ENCODE results near the gene TRIO. TPM values are rescaled to one million over a fixed set of nuclear protein-coding genes. Genes with fewer than 3 reads are reported as not detected.

TRIO gene
- total RNA-seq, 1 donor from 2014 or later = 186 TPM

DNA sequence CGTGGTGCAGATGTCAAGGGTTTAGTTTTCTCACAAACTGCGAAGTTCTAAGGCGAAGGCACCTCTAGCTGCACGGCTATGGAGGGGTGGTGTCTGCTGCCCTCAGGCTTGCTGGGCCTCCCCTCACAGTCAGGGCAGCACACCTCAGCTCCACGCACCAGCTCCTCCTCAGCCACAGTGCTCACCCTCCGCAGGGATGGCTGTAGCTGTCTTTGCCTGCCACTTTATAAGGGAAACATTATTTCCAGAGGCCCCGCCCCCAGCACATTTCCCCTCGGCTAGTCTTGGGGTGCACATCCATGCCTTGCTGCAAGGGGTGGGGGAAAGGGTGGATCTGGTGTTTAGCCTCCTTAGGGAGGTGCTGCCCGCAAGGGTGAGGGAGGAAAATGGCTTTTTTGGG, 154.6 kb downstream of the TRIO start:
- no peak for DNase-seq

DNA sequence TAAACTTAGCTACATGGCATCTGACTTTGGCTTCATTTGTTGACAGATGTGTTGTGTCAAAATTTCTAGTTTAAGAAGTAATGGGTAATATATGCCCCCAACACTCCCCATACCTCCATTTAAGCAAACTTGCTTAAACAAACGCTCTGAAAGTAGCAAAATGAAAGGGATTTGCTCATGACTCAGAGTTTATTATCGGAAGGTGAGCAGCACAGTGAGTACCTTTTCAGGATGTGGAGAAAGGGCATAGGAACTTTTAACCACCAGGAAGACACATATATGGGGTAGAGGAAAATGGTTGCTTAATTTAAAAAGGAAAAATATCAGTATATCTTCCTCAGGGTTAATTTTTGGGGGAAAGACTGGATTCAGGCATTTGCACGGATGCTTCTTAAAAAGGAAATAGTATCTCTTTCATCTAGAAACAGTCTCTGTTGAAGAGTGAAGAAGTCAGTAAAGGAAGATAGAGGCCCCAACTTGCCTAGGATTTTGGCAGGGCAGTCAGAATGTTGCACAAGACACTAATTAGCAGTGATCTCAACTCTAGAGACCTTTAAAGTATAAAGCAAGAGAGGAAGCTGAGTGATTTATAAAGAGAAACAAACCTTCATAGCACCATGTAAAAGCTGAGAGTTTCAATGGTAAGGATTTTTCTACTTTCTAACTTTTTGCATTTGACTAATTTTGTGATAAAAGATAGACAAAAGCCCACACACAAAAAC, 155.1 kb downstream of the TRIO start:
- DNase-seq = no peak

DNA sequence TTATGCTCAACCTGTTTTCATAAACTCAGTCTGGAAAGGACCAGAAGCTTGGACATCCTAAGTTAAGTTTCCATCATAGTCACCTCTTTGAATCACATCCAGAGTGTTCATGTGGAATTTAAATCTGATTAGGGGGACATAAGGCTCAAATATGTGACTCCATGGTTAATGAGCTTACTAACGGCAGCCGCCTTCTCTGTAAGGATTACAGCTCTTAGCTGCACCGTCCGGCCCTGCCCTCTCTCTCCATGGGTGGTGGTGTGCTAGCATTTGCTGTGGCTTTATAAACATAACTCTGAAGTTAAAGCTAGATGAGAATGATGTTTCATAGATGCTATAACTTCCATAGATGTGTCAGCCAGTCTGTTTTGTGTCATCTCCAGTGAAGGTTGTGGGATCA, 156.5 kb downstream of the TRIO start:
- DNase-seq = no peak

DNA sequence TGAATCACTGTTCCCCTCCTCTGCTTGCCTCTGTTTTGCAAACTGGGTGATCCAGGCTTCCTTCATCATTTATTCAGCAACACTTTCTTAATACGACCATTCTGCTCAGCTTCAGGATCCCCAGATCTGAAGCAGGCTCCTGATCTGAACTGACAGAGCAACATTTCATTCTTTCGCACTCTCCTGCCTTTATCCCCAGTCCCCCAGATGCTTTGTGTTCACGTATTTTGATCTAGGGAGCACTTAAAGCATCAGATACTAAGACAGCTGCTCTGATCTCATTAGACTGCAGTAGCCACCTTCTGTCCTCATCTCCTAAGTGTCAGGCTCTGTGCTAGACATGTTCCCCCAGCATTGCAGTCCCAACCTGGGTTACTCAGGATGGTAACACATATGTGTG, 158.0 kb downstream of the TRIO start:
- no peak for DNase-seq

DNA sequence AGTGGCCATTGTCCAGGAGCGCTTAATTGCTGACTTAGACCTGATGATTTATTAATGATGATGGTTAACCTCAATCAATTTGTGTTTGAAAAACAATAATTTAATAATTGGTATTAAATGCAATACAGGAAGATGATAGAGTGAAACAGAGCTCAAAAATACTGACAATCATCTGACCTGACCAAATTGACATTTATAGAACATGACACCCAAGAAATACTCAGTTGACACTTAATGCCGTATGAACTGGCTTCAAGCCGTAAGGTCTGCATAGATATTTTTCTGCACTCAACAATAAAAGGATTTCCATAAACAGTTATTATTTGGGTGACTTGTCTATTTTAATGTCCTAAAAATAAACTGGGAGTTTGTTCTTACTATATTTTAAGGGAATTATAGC, 159.2 kb downstream of the TRIO start:
- no peak for DNase-seq

DNA sequence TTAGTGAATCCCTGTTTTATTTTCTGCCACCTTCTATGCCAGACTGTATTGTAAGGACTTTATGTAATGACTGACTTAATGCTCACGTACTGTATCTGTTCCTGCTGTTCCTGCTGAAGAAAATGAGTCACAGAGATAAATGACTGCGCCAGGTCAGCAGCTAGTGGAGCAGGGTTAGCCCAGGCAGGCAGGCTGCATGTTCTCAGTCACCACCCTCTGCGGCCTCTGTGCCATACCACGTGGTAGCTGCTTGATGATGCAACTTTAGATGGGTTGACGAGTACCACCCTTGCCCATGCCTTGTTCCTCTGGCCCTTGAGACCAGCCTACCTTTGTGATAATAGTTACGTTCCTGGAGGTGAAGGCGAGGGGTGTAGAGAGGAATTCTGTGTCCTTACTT, 161.9 kb downstream of the TRIO start:
- DNase-seq = no peak

DNA sequence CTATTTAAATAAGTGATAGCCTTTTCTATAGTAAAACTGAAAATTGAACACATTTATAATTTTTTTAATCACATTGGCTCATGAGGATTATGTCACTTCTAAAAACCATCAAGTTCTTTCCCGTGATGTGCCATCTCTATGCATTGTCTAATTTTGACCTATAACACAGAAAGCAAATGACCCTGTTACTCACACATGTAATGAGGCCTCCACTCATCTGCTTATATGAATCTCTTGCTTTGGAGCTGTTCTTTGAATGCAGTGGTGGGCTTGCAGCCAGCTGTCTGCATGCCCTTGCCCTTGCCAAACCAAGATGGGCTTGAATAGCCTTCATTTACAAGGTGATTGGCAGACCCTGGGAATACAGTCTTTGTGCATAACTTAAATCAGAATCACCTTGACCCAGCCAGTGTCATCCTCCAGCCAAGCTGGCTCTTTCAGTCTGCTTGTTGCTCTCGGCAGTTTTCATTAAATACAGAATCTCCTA, 163.2 kb downstream of the TRIO start:
- no peak for DNase-seq

DNA sequence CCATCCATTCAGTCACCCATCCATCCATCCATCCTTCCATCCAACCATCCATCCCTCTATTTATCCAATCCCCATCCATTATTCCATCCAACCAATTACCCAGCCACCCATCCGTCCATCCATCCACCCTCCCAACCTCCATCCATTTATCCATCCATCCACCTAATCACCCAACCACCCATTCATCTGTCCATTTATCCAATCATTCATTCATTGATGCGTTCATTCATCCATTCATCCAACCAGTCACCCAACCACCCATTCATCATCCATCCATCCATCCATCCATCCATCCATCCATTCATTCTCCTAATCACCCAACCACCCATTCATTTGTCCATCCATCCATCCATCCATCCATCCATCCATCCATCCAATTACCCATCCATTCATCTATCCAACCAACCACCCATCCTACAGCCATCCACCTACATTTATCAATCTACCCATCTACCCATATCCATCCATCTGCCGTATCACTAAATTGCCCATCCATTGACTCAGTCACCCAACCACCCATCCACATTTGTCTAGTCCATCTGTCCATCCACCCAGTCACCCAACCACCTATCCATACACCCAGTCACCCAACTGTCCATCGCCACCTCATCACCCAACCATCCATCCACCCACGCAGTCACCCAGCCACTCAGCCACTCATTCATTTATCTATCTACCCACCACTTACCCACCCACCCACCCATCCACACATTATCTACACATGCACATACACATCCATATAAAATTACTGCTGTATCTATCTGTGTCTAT, 165.4 kb downstream of the TRIO start:
- no peak for DNase-seq

DNA sequence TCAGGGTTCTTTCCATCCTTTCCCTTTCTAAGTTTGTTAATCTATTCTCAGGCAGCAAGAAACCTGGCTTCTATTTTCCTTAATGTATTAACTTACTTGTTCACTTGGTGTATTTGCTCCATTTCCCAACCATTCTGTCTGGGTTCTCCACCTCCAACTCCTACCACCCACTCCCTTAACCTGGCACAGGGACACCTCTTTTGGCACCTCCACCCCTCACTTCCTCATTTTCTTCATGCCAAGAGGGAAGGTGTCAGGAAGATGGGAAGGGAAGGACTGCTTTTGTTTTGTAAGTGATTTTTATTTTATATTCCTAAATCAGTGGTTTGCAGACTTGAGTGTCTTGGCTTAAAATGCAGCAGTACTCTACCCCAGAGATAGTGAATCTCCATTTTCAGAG, 166.1 kb downstream of the TRIO start:
- no peak for DNase-seq

DNA sequence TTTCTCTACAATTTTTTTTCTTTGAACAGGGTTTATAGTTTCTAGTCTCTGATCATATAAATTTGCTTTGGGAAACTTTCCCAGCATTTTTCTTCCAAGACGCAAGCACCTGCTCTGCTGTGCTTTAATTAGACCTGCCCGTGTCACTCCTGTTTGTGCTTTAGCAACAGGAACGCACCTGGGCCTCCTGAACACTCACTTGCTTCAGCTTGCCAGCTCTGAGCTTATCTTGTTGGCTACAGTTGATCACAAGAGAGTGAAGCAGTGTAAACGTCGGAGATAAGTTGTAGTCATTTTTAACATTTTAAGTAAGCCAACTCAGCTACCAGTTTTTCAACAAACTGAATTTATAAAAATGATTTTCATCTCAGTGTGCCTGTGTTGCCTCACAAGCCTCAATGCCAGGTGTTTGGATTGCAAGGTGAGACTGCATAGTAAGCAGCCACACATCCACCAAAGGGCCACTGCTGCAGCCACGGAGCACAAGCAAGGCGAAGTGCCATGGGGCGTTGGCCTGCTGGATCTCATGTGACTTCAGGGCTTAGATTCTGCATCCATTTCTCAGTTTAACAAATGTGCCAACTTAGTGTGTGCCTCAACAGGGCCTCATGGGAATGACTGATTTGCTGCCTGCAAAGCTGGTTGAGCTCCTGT, 166.9 kb downstream of the TRIO start:
- no peak for DNase-seq

DNA sequence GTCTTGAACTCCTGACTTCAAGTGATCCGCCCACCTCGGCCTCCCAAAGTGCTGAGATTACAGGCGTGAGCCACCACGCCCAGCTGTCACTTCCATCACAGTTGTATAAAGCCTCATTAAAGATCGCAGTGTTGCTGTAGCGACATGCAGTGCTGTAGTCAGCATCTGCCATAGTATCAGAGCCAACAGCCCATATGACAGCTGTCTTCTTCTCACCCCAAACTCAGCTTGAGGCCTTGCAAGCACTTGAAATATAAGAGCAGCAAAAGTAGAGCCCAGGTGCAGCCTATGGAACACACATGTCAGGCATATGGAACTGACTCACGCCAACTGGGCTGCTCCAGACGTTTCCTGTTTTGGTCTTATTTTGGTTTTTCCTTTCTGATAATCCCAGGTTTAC, 167.8 kb downstream of the TRIO start:
- DNase-seq = peak; percentile 14

DNA sequence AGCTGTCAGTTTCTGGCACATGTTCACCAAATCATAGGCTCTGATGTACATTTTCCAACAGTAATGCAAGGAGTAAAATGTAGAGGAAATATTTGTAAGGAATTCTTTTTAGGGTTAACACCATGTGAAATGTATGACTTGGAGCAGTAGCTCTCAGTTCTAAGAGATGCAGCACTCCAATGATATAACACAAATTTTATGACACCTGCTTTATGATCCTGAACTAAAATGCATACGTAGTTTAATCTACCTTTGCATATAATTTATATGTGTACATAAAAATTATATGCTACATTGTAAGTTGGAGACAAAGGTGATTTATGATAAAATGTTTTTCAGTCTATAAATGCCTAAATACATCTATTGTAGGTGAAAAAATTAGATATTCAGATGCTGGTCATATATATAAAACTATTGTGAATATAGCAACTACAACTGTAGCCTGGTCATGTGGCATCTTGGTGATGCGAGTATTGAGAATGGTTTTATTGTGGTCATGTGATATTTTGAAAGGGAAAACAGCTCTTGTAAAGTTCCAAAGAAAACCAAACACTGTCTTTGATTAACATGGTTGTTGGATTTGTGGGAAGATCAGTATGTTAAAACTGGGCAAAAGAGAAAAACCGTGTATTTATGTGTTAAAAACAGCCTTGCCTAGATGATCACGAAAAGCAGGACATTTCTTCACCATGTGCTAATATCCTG, 171.0 kb downstream of the TRIO start:
- DNase-seq = no peak

DNA sequence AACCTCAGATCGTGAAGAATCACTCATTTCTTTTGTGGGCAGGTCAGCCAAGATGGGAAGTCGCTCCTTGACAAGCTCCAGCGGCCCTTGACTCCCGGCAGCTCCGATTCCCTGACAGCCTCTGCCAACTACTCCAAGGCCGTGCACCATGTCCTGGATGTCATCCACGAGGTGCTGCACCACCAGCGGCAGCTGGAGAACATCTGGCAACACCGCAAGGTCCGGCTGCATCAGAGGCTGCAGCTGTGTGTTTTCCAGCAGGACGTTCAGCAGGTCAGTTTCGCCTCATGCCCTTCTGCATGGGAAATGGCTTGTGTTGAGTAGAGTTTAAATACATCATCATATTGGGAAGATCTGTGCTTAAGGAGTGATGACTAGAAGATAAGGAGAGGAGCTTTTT, 173.3 kb downstream of the TRIO start:
- no peak for DNase-seq

DNA sequence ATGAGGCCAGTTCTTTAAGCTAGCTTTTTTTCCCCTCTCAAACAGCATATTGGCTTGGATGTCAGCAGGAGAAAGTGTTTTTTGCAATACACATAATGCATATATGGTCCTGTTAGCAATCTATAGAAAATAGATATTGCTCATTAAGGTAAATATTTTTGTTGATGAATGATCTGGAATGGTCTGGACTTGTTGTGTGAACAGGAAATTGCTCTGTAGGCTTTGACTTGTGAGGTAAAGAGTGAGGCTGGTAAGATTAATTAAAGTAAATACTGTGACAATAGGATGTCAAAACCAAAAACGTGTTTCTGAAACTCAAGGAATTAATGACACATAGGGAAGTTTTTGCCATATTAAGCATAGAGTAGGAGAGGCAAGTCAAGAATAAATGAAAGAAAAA, 176.0 kb downstream of the TRIO start:
- DNase-seq = no peak

DNA sequence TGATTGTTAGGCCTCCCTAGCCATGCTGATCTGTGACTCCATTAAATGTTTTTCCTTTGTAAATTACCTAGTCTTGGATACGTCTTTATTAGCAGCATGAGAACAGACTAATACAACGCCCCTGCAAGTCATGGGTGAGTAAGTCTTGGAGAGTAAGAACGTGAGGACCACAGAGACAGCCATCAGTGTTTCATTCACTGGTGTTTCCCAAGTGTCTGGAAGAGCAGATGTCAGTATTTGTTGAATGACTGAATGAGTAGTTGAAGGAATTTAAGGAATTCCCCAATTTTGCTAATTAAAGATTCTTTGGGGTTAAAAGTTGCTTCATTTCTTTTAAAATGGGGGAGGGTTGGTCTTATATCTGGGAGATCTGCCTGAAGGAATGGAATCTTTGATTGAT, 178.8 kb downstream of the TRIO start:
- no peak for DNase-seq

DNA sequence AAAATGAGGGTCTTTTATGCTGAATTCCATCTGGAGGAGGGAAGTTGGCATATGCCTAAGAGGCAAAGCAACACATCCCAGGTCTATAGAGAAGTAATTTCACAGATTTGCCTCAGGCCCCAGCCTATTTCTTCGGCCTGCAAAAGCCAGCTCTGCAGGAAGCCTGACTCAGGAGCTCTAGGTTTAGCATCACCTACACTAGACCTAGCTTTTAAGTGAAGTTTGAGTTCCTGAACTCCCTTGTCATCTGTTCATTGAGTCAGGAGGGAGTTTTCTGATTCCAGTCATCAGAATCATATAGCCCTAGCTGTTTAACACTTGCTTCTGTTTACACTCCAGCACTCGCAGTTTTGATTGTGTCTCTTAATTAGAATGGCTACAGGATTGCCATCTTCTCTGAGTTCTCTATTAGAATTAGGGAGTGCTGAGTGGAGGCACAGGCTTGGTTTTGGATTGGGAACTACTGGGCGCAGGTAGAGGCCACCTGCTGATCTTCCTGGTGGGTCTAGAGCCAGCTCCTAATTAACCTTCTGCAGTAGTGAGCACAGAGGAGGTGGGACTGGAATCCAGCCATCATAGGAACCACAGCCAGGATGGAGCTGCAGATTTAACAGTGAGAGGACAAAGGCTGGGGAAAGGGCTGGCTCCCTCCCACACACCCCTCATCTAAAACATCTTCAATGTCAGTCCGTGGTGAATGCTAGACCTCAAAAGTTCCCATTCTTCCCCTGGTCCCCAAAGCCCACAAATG, 179.5 kb downstream of the TRIO start:
- no peak for DNase-seq

DNA sequence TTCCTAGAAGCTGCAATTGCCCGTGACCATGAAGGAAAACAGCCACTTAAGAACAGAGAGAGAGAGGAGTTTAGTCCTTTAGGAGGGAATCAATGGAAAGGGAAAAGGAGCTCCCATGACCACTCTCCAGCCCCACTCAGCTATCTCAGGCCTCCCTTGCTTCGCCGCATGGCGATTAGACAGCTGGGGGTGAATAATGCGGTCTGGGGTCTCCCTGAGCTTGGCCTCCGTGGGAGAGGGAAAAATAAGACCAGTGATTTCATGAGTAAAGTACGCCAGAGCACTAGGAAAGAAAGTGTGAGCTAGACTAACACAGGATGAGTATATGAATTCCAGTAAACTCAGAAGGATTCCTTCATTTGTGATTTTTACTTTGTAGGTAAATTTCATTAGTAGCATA, 180.3 kb downstream of the TRIO start:
- DNase-seq = no peak

DNA sequence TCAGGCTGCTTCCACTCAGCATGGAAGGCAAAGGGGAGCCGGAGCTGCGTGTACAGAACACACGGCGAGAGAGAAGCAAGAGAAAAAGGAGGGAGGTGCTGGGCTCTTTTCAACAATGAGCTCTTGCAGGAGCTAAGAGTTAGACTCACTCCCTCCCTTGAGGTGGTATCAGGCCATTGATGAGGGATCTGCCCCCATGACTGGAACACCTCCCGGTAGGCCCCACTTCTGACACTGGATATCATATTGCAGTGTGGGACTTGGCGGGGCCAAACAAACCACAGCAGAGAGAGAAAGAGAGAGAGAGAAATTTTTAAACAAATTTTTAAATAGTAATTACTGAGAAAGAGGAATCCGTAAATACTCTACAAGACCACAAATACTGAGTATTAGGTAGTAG, 182.2 kb downstream of the TRIO start:
- no peak for DNase-seq

DNA sequence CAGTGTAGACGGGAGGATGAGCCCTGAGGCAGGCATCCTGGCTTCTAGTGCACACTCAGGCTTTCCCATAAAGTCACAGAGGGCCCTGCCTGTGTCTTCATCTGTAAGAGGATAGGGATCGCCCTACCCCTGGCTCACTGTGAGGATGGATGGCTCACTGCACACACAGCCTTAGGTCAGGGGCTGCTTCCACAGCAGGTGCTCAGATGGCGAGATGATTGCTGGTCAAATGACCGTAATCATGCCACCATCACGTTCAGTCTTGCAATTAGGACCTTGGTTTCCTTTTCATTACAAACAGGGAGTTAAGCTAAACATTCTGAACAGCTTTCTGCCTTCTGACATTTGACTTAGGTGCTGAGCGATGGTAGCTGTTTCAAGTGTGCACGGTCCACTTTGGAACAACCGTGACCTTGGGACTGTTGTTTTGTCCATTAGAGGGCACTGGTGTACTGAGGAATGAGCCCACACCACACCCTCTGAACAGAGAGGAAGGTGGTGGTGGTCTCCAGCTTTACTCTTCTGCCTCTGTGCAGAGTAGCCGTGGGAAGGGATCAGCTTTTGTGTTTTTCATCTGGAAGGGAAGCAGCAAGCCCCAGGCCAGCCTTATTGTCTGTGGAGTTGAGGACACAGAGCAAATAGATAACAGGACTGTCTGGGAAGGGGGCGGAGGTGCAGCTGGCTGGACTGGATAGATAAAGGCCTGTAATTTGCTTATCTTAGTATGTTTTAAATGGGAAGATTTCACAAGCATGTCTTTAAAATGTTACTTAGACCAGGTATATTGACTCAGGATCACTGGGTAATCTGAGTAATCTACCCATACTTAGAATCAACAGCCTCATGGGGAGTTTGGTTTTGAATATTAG, 183.1 kb downstream of the TRIO start:
- DNase-seq = no peak

DNA sequence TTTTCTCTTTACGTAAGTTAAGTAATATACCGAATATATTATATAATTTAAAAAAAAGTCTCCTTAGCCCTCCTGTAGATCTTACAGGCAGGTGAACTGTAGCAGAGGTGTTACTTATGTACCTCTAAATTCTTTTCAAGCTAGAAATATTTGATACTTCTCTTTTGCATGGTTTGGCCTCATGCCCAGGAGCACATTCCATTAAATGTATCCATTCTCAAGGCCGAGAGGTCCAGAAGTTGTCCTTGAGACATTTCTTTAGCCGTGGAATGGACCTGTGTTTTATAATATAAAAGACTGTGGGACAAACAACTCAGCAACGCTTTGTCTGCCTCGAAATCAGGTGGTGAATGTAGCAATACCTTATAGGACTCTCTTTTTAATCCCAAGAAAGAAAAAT, 184.5 kb downstream of the TRIO start:
- DNase-seq = no peak

DNA sequence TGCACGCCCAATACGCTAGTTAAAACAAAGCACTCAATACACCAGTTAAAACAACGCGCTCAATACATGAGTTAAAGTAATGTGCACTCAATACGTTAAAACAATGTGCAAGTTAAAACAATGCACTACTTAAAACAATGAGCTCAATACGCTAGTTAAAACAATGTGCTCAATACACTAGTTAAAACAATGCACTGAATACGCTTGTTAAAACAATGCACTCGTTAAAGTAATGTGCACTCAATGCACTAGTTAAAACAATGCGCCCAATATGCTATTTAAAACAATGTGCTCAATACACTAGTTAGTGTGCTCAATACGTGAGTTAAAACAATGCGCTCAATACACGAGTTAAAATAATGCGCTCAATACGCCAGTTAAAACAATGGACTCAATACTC, 185.0 kb downstream of the TRIO start:
- no peak for DNase-seq

All from skin of body (tissue), 2 donors.